Astrocyte of the cerebellum (primary cell): Measurements from ENCODE around the gene NLGN2.

Source experiments
- DNase-seq: peaks from one replicate; pipeline ENCODE4 v3.0.0-alpha.2; 2011; ENCODE audit warnings: low read depth
- H3K4me3 ChIP-seq: 2 replicates; pipeline ENCODE4 v1.5.1; 2011; ENCODE audit warnings: mild to moderate bottlenecking, low read depth, low read length, moderate library complexity
- CTCF ChIP-seq: IDR thresholded peaks from 2 replicates; pipeline ENCODE4 v1.5.1; 2012; ENCODE audit warnings: low read length, low read depth, moderate library complexity, mild to moderate bottlenecking; ENCODE audit errors: missing control alignments
- in situ Hi-C: cut with HindIII; loops from 2 replicates; pipeline ENCODE4 v1.10.0; 2017; ENCODE audit warnings: low sequenced_read_pairs

Gene NLGN2

GRCh38 chr17:7439462-7440112 lies 31.9 kb downstream of the NLGN2 start, which contains the start of gene FGF11:
FGF11 (plus strand) TSS chr17:7439512; CDS start chr17:7439621, 109 bp downstream.
- no peak for TF ChIP-seq CTCF
- no peak for DNase-seq
- peak within 1 kb of the TSS; percentile 36 for H3K4me3 ChIP-seq
- in situ Hi-C loops: no loop called here

DNA sequence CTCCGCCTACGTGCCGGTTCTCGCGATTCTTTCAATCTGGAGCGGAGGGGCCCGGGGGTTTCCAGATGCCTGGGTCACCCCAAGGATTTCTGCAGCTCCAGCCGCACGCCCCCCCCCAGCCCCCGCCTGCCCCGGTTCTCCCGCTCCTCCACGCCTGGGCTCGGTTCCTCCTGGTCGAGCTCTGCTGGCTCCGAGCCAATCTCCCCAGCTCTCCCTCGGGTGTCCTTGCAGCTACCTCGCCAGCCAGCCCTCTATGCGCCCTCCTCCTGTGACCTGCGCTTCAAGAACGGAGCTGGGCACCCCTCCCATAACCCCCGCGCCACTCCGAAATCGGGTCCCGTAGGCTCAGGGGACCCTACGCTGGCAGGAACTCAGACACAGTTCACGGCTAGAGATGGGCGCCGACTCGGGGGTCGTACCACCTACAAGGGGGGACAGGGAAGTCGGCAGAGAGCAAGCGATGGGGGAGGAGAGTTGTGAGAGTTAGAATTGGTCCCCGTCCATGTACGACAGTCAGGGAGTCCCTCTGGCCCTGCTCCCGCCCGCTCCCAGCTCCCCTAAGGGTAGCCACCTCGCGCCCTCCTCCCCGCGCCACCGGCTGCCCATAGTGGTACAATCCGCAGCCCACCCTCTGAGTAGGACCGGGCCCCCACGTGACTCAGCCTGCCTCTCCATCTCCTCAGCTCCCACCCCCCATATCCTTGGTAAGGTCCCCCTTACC lies 32.6 kb downstream of the NLGN2 start:
- in situ Hi-C loops: no loop called here
- no peak for DNase-seq
- no peak for TF ChIP-seq CTCF
- peak overlapping the region; percentile 36 for H3K4me3 ChIP-seq

DNA sequence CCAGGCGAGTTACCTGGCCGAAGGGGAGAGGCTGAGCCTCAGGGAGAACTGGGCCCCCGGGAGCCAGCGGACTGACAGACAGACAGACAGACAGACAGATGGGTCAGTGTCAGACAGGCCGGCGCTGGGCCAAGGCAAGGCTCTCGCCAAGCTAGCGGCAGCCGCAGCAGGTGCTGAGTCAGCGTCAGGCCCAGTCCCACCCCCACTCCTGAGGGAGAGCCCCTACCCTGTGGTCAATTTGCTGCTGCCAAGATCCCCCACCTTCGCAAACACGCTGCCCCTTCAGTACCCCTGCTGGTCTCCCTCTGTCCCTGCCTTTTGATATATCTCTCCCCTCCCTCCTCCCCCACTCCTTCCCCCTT lies 33.2 kb downstream of the NLGN2 start:
- no peak for DNase-seq
- in situ Hi-C loops: no loop called here
- TF ChIP-seq CTCF: peak; percentile 8
- H3K4me3 ChIP-seq: peak overlapping the region; percentile 36

DNA sequence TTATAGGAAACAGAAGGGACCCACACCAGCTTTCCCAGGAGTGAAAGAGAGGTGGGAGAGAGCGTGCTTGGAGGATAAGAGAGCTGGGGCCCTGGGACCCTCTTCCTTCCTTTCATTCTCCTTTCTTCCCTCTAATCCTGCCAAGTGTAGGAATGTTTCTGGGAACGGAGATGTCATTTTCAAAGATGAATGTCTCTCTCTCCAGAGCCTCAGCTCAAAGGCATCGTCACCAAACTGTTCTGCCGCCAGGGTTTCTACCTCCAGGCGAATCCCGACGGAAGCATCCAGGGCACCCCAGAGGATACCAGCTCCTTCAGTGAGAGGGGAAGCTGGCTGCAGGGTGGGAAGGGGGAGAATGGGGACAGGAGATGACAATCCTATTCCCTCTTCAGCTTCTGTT lies 33.6 kb downstream of the NLGN2 start:
- in situ Hi-C loops: no loop called here

GRCh38 chr17:7442142-7442541 lies 34.5 kb downstream of the NLGN2 start:
- TF ChIP-seq CTCF: no peak
- no peak overlapping the region for H3K4me3 ChIP-seq
- in situ Hi-C loops: no loop called here

More for the DNA sequence above, 33.6 kb downstream of the NLGN2 start:
- TF ChIP-seq CTCF: no peak
- DNase-seq: no peak
- H3K4me3 ChIP-seq: no peak overlapping the region

GRCh38 chr17:7443499-7444485 lies 36.1 kb downstream of the NLGN2 start:
- no peak for DNase-seq
- in situ Hi-C loops: no loop called here
- no peak overlapping the region for H3K4me3 ChIP-seq
- TF ChIP-seq CTCF: no peak

More at GRCh38 chr17:7442142-7442541, 34.5 kb downstream of the NLGN2 start:
- no peak for DNase-seq
